Activated B cell treated with CpG ODN at 0.5 μM for 24 hours (primary cell): ENCODE data around the gene MIOX. TPM values are rescaled to one million over a fixed set of nuclear protein-coding genes. Genes with fewer than 3 reads are reported as not detected.

Experiments
- ATAC-seq: fragments of 200-7000 bp; cut with Tn5 transposase; one replicate; pipeline ENCODE4 v1.10.0; 2021; ENCODE audit warnings: low read depth, mild to moderate bottlenecking, moderate library complexity
- CTCF ChIA-PET: fragments of 350-600 bp; sonication (Branson Sonifier 250); formaldehyde crosslinking; loops from one replicate; lab custom pipeline; 2021; ENCODE audit warnings: antibody characterized with exemption; lab: Charles Lee
- POLR2A ChIA-PET: fragments of 350-600 bp; sonication (Branson Sonifier 250); formaldehyde crosslinking; loops from one replicate; lab custom pipeline; 2021; ENCODE audit warnings: antibody characterized with exemption; lab: Charles Lee
- DNase-seq: peaks from one replicate; pipeline ENCODE4 v3.0.0; 2022
- H3K27ac Mint-ChIP-seq: one replicate; pipeline ENCODE4 v1.8.0; 2020; ENCODE audit warnings: mixed read lengths
- H3K27me3 Mint-ChIP-seq: one replicate; pipeline ENCODE4 v1.8.0; 2021; ENCODE audit warnings: mixed read lengths
- H3K36me3 Mint-ChIP-seq: one replicate; pipeline ENCODE4 v1.8.0; 2021; ENCODE audit warnings: low read depth, mixed read lengths
- H3K4me1 Mint-ChIP-seq: one replicate; pipeline ENCODE4 v1.8.0; 2021; ENCODE audit warnings: mixed read lengths
- H3K4me3 Mint-ChIP-seq: one replicate; pipeline ENCODE4 v1.8.0; 2020; ENCODE audit warnings: mild to moderate bottlenecking, mixed read lengths
- H3K9me3 Mint-ChIP-seq: one replicate; pipeline ENCODE4 v1.8.0; 2020; ENCODE audit warnings: mixed read lengths
- CTCF ChIP-seq: fragments of 200-600 bp; IDR thresholded peaks from one replicate; pipeline ENCODE4 v1.8.0; 2022; ENCODE audit warnings: antibody characterized with exemption, mild to moderate bottlenecking
- intact Hi-C: fragments of 100-400 bp; cut with micrococcal nuclease; formaldehyde crosslinking; loops from one replicate; pipeline ENCODE4 v1.15.1; 2024
- total RNA-seq: library from RNA; stranded (reverse); gene quantifications from 2 replicates; pipeline ENCODE4 v1.2.3, GENCODE V29; 2022

The MIOX gene
- total RNA-seq, 1 donor from 2014 or later = 0.22 TPM

- DNase-seq = no peak
- Mint-ChIP-seq H3K9me3 (no peaks in the 10 kb centered on the region), H3K36me3 (peaks cover 19% of the 10 kb centered on the region), H3K27ac (peak overlapping the region; percentile 85), H3K4me3 (peak overlapping the region; percentile 93), H3K4me1 (peaks cover 20% of the 10 kb centered on the region), H3K27me3 (no peaks in the 10 kb centered on the region)
- no peak for TF ChIP-seq CTCF
- CTCF ChIA-PET = interaction anchor here (3.7 kb wide), 1 partner anchor 19 kb away, joined by 36 read pairs; the partner anchor contains the start of gene SCO2
- POLR2A ChIA-PET = interaction anchor here (1.1 to 5.4 kb wide), 12 partner anchors 9 to 316 kb away, joined by 3 to 175 read pairs (median 10); partner anchors contain the start of genes ARSA, CHKB, DENND6B and SCO2
- intact Hi-C loops = loop anchor here (1.0 kb wide), 3 partner anchors 32 to 37 kb away; partner anchors contain the start of gene SBF1
- no peak for ATAC-seq
Measured at GRCh38 chr22:50506611-50507420, 20.2 kb downstream of the MIOX start.

- ATAC-seq = peak; percentile 77
- CTCF ChIA-PET = interaction anchor here (0.8 to 3.7 kb wide), 6 partner anchors 9 to 113 kb away, joined by 3 to 36 read pairs (median 4); partner anchors contain the start of gene SCO2
Measured at GRCh38 chr22:50507421-50507990, 20.8 kb downstream of the MIOX start, which contains the start of gene LMF2. Gene LMF2 (minus strand): TSS chr22:50507702. CDS start chr22:50507675, 27 bp downstream.

GRCh38 chr22:50507991-50508884 is 21.6 kb downstream of the MIOX start, which contains the start of gene NCAPH2:
Gene NCAPH2 (plus strand): TSS chr22:50508224. CDS start chr22:50508338, 114 bp downstream.
- peak; percentile 96 for DNase-seq
- Mint-ChIP-seq H3K9me3 (no peaks in the 10 kb centered on the region), H3K27ac (peak within 1 kb of the TSS; percentile 94), H3K4me3 (peak within 1 kb of the TSS; percentile 94), H3K4me1 (peaks cover 20% of the 10 kb centered on the region), H3K36me3 (peaks cover 22% of the 10 kb centered on the region), H3K27me3 (no peaks in the 10 kb centered on the region)
- POLR2A ChIA-PET = interaction anchor here (0.6 to 5.4 kb wide), 28 partner anchors 9 to 318 kb away, joined by 3 to 175 read pairs (median 6); partner anchors contain the start of genes ARSA, CHKB, DENND6B and HDAC10
- intact Hi-C loops = loop anchor here (1.0 kb wide), 8 partner anchors 17 to 264 kb away; partner anchors contain the start of genes CHKB, SBF1, SCO2 and SYCE3
- TF ChIP-seq CTCF = no peak
- peak; percentile 74 for ATAC-seq
- CTCF ChIA-PET = interaction anchor here (0.8 to 3.7 kb wide), 6 partner anchors 10 to 113 kb away, joined by 3 to 36 read pairs (median 4); partner anchors contain the start of gene SCO2

More at GRCh38 chr22:50507421-50507990, 20.8 kb downstream of the MIOX start, which contains the start of gene LMF2:
- TF ChIP-seq CTCF = no peak
- H3K27ac Mint-ChIP-seq = peak within 1 kb of the TSS; percentile 94
- peaks cover 24% of the 10 kb centered on the region for H3K36me3 Mint-ChIP-seq
- peak within 1 kb of the TSS; percentile 94 for H3K4me3 Mint-ChIP-seq
- H3K9me3 Mint-ChIP-seq = no peaks in the 10 kb centered on the region
- no peaks in the 10 kb centered on the region for H3K27me3 Mint-ChIP-seq
- peaks cover 20% of the 10 kb centered on the region for H3K4me1 Mint-ChIP-seq
- intact Hi-C loops = loop anchor here (1.0 kb wide), 3 partner anchors 32 to 37 kb away; partner anchors contain the start of gene SBF1
- POLR2A ChIA-PET = interaction anchor here (0.6 to 5.4 kb wide), 27 partner anchors 9 to 317 kb away, joined by 3 to 175 read pairs (median 6); partner anchors contain the start of genes ARSA, CHKB, DENND6B and HDAC10
- peak; percentile 90 for DNase-seq

GRCh38 chr22:50508897-50509296 is 22.2 kb downstream of the MIOX start:
- intact Hi-C loops = loop anchor here (1.0 kb wide), 5 partner anchors 16 to 265 kb away; partner anchors contain the start of genes CHKB, SCO2 and SYCE3
- Mint-ChIP-seq H3K27me3 (no peaks in the 10 kb centered on the region), H3K4me1 (peaks cover 20% of the 10 kb centered on the region), H3K4me3 (peak overlapping the region; percentile 94), H3K36me3 (peaks cover 22% of the 10 kb centered on the region), H3K27ac (peak overlapping the region; percentile 94), H3K9me3 (no peaks in the 10 kb centered on the region)
- ATAC-seq (no peak), DNase-seq (no peak)
- ChIA-PET CTCF (interaction anchor here (1.5 to 3.7 kb wide), 2 partner anchors 13 to 16 kb away, joined by 3 to 36 read pairs; partner anchors contain the start of gene SCO2), POLR2A (interaction anchor here (0.9 to 5.4 kb wide), 8 partner anchors 8 to 265 kb away, joined by 3 to 175 read pairs (median 14); partner anchors contain the start of genes SCO2, SYCE3 and TYMP)
- TF ChIP-seq CTCF = no peak
